Measurements from ENCODE around the gene FOXL3. TPM values are rescaled to one million over a fixed set of nuclear protein-coding genes. Genes with fewer than 3 reads are reported as not detected.

FOXL3 gene
- total RNA-seq, 1 experiment from 2014 or later = not detected

GRCh38 chr7:257647-257992 is 32.4 kb upstream of the FOXL3 start:
- intact Hi-C loops (cut with micrococcal nuclease; ENCODE audit: unreplicated experiment) = no loop called here
- TF ChIP-seq EZH2 (IDR thresholded peaks at IDR 0.05; ENCODE audit: borderline replicate concordance, low read depth, low read length, poor library complexity, severe bottlenecking) = no peak
- TF ChIP-seq CTCF (conservative IDR thresholded peaks at IDR 0.05; ENCODE audit: low read depth, low read length) = no peak
- POLR2A ChIA-PET (ENCODE audit: low non-redundant PET) = no interaction called here
- BruUV-seq (replicated peaks) = no TSS peak
- peaks cover 22% of the 10 kb centered on the region for H3K36me3 ChIP-seq (ENCODE audit: insufficient read depth, low read length, poor library complexity, severe bottlenecking)
- no peak overlapping the region for H3K4me3 ChIP-seq (ENCODE audit: low read depth, low read length, poor library complexity, severe bottlenecking)
- H3K27ac ChIP-seq (ENCODE audit: low read depth, low read length, poor library complexity, severe bottlenecking) = no peak overlapping the region
- H3K27me3 ChIP-seq (replicated peaks; ENCODE audit: insufficient read depth, low read depth, low read length, poor library complexity) = no peaks in the 10 kb centered on the region
- H3K9me3 ChIP-seq (ENCODE audit: low read depth, low read length, poor library complexity, severe bottlenecking) = peaks cover 15% of the 10 kb centered on the region
- CTCF ChIA-PET = no interaction called here
- no peak for DNase-seq (ENCODE audit: low spot score)
- no peaks in the 10 kb centered on the region for H3K4me1 ChIP-seq (ENCODE audit: insufficient read depth, low read length, poor library complexity, severe bottlenecking)

- Histone ChIP-seq H3K36me3 (ENCODE audit: insufficient read depth, low read length, poor library complexity, severe bottlenecking) (peaks cover 22% of the 10 kb centered on the region), H3K4me3 (ENCODE audit: low read depth, low read length, poor library complexity, severe bottlenecking) (no peak overlapping the region), H3K4me1 (ENCODE audit: insufficient read depth, low read length, poor library complexity, severe bottlenecking) (no peaks in the 10 kb centered on the region), H3K9me3 (ENCODE audit: low read depth, low read length, poor library complexity, severe bottlenecking) (peaks cover 16% of the 10 kb centered on the region), H3K27ac (ENCODE audit: low read depth, low read length, poor library complexity, severe bottlenecking) (no peak overlapping the region), H3K27me3 (replicated peaks; ENCODE audit: insufficient read depth, low read depth, low read length, poor library complexity) (no peaks in the 10 kb centered on the region)
- TF ChIP-seq EZH2 (IDR thresholded peaks at IDR 0.05; ENCODE audit: borderline replicate concordance, low read depth, low read length, poor library complexity, severe bottlenecking) = no peak
- TF ChIP-seq CTCF (conservative IDR thresholded peaks at IDR 0.05; ENCODE audit: low read depth, low read length) = no peak
- POLR2A ChIA-PET (ENCODE audit: low non-redundant PET) = no interaction called here
- no peak for DNase-seq (ENCODE audit: low spot score)
- intact Hi-C loops (cut with micrococcal nuclease; ENCODE audit: unreplicated experiment) = no loop called here
- no TSS peak for BruUV-seq (replicated peaks)
- CTCF ChIA-PET = no interaction called here
Observed at GRCh38 chr7:258476-259190, 31.3 kb upstream of the FOXL3 start.

GRCh38 chr7:259191-259505 is 30.8 kb upstream of the FOXL3 start:
- Histone ChIP-seq H3K36me3 (ENCODE audit: insufficient read depth, low read length, poor library complexity, severe bottlenecking) (peaks cover 22% of the 10 kb centered on the region), H3K27ac (ENCODE audit: low read depth, low read length, poor library complexity, severe bottlenecking) (no peak overlapping the region), H3K27me3 (replicated peaks; ENCODE audit: insufficient read depth, low read depth, low read length, poor library complexity) (no peaks in the 10 kb centered on the region), H3K4me1 (ENCODE audit: insufficient read depth, low read length, poor library complexity, severe bottlenecking) (no peaks in the 10 kb centered on the region), H3K4me3 (ENCODE audit: low read depth, low read length, poor library complexity, severe bottlenecking) (no peak overlapping the region), H3K9me3 (ENCODE audit: low read depth, low read length, poor library complexity, severe bottlenecking) (peaks cover 16% of the 10 kb centered on the region)
- intact Hi-C loops (cut with micrococcal nuclease; ENCODE audit: unreplicated experiment) = no loop called here
- ChIA-PET POLR2A (ENCODE audit: low non-redundant PET) (no interaction called here), CTCF (no interaction called here)
- TF ChIP-seq CTCF (conservative IDR thresholded peaks at IDR 0.05; ENCODE audit: low read depth, low read length) = no peak
- no peak for TF ChIP-seq EZH2 (IDR thresholded peaks at IDR 0.05; ENCODE audit: borderline replicate concordance, low read depth, low read length, poor library complexity, severe bottlenecking)
- no peak for DNase-seq (ENCODE audit: low spot score)
- no TSS peak for BruUV-seq (replicated peaks)

Measured in A673 (cell line).